ENCODE data around the gene EXD3. TPM values are rescaled to one million over a fixed set of nuclear protein-coding genes. Genes with fewer than 3 reads are reported as not detected.
"Not testable (repeated sequence)": the region's sequence is repeated elsewhere in the genome, so short reads cannot be mapped to it uniquely, and the experiment has no call there.

Gene EXD3
- polyA plus RNA-seq, 3 donors = 16.0 to 25.3 (median 25.2) TPM

DNA sequence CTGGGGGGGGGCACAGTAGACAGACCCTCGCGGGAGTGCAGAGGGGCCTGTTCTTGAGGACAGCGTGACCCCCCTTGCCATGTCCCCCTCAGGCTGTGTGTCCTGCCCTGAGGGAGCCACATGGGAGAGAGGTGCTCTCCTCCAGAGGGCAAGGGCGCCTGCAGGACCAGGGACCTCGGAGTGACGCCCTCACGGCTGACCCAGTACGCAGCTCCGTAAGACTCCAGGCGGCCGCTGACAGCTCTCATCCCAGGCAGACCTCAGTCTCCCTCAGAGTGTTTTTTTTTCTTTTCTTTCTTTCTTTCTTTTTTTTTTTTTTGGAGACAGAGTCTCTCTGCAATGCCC is 27.3 kb downstream of the EXD3 start:
- no peak for DNase-seq

DNA sequence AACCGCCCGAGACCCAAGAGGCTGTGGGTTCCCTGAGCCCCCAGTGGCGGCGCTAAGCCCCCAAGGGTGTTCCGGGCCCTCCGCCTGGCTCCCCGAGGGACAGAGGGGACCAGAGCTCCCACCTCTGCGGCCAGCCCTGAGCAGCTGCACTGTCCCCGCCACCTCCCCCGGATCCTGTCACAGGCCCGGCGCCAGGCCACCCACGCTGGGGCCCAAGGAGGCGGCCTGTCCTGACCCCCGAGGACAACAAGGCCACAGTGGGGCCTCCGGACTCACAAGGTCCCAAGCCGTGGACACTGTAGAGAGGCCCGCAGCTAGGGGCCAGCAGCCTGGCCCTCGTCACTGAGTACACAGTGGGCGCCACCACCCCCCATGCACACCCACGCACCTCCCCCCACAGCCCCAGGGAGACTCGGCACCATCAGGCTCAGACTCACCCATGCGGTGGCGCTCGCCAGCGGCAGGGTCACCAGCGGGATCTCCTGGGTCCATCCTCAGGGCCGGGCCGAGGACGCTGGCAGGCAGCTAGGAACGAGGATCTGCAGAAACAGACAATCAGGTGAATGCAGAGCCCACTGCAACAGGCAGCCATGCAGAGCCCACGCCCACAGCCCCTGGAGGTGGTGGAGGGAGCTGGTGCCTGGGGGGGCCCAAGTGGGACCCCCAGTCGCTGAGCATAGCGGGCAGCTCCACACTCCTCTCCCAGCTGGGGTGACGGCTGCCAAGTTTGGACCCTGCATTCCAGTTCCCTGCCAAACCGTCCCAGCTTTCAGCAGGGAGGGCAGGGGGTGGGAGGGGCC is 27.9 kb downstream of the EXD3 start:
- DNase-seq = no peak

DNA sequence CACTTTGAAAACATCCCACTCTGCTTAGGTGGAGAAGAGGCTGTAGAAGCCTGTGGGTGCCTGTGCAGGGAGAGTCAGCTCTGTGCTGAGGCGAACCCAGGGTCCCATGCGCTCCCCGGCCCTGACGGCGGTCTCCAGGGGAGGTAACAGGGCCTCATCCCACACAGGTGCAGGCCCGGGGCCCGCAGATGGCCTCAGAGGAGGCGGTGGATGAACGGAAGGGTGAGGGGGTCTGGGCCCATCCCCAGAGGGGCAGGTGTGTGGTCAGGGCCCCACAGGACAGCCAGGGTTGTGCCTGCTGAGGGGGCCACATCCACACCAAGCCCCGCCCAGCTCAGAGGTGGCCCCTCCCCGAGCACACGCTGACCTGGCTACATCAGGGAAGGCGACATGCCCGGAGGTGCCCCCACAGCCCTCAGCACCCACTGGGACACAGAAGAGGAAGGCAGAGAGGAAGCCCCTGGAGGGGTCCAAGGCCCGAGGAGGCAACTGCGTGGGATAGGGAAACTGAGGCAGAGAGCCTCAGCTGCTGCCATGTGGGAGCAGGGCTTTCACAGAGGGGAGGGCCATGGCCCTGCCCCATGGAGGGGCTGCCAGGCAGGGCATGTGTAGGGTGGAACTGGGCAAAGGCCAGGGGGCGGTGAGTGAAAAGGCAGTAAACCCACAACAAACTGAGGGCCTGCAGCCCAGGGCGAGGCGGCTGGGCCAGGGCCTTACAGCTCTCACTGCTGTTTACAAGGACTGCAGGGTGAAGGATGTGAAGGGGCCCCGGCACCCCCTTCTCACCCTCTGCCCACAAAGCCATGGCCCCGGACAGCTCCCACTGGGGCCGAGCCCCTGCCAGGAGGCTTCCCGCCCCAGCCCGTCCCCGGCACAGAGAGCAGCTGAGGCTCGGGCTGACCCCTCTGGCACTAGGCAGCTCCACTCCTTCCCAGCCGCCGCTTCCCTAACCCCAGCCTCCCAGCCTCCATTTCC is 29.5 kb downstream of the EXD3 start:
- DNase-seq = no peak

- no peak for DNase-seq
Observed at GRCh38 chr9:137392232-137393007, 30.5 kb downstream of the EXD3 start.

DNA sequence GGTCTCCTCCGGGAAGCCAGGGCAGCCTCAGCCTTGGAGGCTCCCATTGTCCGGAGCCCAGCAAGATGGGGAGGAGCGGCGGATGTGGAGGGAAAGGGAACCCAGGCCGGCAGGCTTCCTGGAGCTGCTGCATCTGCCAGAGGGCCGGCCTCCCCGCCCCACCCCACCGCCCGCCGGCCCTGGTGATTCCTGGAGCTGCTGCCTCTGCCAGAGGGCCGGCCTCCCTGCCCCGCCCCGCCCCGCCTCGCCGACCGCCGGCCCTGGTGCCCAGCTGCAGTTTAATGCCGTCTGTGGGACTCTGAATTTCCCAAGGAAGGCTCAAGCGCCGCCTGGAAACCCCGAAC is 31.6 kb downstream of the EXD3 start:
- no peak for DNase-seq

DNA sequence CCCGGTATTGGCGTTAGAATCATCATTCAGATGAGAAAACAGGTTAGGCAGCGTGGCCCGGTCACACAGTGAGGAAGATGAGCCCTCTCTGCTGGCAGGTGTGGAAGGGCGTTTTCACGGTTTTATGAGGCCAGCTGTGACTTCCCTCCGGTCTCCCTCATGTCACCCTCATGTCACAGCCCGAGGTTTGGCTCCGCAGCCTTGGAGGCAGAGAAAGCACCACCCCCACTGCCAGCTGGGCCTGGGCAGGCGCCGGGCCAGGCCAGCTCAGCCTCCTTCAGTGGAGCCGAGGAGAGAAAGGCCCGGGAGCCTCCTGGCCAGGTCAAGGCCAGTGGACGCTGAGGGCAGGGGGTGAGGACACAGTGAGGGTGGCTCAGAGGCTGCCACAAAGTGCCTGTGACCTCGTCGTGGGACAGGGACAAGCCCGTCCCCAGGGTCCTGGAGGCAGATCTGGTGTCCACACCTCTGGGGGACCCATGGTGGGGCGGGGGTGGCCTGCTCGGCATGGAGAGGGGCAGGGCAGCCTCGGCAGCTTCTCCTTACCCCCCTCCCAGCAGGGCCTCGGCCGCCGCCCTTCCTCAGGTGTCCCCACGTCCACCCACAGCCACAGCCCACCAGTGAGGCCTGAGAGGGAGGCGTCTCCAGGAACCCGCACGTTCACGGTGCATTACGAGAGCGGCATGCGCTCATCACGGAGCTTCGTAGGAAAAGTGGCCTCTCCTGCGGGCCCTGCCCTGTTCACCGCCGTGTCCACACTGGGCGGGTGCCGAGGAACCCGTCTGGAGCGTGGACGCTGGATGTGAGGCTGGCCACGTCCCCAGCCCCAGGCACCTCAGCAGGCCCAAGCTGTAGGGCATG is 32.2 kb downstream of the EXD3 start:
- no peak for DNase-seq

- DNase-seq = no peak
Observed at GRCh38 chr9:137389428-137389746, 33.6 kb downstream of the EXD3 start.

- no peak for DNase-seq
Observed at GRCh38 chr9:137388589-137389427, 34.2 kb downstream of the EXD3 start.

DNA sequence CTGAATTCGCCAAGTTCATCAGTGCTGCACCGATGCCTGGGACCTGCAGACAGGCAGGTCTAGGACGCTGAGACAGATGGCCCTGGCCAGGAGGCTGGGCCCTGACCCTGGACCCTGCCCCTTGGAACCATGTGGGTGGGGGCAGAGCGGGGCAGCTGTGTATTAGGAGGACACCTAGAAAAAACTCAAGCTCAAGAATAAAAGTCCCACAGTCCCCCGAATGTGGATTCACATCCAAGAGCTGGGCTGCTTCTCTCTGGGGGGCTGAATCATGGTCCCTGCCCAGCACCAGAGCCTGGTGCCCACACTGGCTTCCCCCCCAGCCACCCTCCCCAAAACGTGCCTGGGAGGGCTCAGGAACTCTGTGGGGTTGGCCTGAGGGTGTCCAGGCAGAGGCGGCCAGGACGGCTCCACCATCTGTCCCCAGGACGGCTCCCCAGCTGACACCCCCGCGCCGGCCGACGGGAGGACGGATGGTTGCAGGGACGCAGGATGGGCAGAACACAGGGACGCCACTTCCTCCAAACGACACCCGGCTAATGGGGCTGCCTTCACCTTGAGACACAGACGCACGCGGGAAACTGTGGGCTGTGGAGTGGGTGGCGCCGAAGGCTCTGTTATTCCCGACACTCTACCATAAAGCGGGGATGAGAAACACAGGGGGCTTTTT is 34.9 kb downstream of the EXD3 start:
- no peak for DNase-seq

- DNase-seq = no peak
Observed at GRCh38 chr9:137387114-137387890, 35.7 kb downstream of the EXD3 start.

GRCh38 chr9:137386507-137387113 is 36.4 kb downstream of the EXD3 start:
- not testable (repeated sequence) for DNase-seq

GRCh38 chr9:137385061-137385655 is 37.8 kb downstream of the EXD3 start:
- no peak for DNase-seq

GRCh38 chr9:137383784-137384756 is 38.9 kb downstream of the EXD3 start:
- DNase-seq = no peak

DNA sequence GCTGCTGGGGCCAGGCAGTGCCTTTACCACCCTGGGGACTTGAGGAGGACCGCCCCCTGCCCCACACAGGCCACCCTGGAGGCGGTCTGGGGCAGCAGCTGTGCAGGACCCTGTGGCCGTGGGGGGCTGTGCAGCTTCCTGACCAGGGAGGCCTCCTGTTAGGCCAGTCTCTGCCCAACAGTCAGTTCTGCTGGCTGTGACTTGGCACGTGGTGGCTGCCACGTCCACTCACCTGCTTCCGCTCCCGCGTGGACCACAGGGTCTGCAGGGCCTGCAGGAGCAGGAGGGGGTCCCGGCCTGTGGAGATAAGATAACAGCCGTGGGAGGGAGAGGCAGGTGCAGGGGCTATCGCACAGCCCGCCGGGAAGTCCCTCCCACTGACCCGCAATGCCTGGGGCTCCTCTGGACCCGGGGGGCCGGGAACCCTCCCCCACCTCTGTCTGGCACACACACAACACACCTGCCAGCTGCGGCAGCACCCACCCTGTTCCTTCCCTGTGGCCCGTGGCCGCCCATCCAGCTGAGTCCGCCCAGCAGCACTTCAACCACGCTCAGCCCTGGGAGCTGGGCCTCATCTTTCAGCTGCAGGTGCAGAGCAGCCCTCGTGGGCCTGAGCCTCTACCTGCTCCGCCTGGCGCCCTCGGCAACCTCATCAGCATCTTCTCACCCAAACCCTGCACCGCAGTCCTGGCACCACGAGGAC is 39.7 kb downstream of the EXD3 start:
- DNase-seq = no peak

- no peak for DNase-seq
Observed at GRCh38 chr9:137382444-137383080, 40.4 kb downstream of the EXD3 start.

All from renal pelvis (tissue), 4 donors.